ENCODE results near the gene ROBO1. TPM values are rescaled to one million over a fixed set of nuclear protein-coding genes. Genes with fewer than 3 reads are reported as not detected.

ROBO1 gene
- total and polyA plus RNA-seq, 2 of the 8 experiments (the other 6 are each of a cell fraction or from before 2014, with no cell fraction given) = 51.4 to 91.0 TPM

DNA sequence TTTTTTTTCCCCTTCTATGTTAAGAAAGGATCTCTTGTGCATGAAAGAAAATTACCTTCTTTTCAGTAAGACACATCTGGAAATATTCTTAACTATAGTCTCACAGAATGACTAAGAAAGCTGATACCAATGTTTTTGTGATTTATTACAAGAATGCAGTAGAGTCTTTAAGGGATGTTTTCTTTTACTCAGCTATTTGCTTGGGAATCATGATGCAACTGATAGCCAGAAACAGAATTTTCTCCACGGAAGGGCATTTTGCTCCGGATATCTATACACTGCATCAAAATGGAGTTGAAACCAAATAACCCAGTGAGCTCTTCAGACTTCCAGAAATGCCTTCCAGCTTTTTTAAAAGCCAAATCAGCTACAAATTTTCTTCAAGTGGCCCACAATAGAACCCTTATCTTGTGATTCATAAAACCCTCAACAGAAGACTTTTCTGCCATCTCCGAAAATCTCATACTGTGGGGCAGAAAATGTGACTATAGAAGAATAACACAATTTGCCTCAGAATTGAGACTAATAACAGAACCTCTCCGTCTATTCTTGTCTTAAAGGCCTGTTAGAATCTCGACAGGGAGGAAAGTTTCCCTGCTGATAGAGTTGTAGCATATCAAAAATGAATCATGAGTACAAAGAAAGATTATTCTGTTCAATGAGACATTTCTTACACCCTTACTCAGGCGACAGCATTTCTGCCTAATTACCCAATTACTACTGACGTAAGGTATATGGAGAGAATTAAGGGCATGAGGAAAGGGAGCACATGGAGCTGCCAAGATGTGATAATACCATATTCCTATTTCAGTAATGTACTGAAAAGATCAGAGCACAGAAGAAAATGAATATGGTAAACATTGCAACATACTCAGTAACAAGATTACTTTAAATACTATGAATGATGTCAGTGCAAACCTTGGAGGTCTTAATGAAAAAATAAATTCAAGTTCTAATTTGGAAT lies 900.1 kb downstream of the ROBO1 start (continued):
- TF ChIP-seq CEBPB (IDR thresholded peaks at IDR 0.05; ENCODE audit: low read depth, low read length) (no peak), TCF12 (IDR thresholded peaks at IDR 0.05; ENCODE audit: low read depth, low read length) (no peak), EGR1 (IDR thresholded peaks at IDR 0.05; ENCODE audit: borderline replicate concordance, low read depth, low read length) (no peak)
